HG03378 (cell line): ENCODE results near the gene TAF15.

ENCODE experiments used
- ATAC-seq: cut with Tn5 transposase; IDR thresholded peaks from one replicate; pipeline ENCODE4 v1.9.1; 2021; ENCODE audit warnings: mild to moderate bottlenecking, moderate library complexity; ENCODE audit not compliant: unreplicated experiment

TAF15 gene

GRCh38 chr17:35817196-35817595 is 7.9 kb downstream of the TAF15 start:
- ATAC-seq: no peak

DNA sequence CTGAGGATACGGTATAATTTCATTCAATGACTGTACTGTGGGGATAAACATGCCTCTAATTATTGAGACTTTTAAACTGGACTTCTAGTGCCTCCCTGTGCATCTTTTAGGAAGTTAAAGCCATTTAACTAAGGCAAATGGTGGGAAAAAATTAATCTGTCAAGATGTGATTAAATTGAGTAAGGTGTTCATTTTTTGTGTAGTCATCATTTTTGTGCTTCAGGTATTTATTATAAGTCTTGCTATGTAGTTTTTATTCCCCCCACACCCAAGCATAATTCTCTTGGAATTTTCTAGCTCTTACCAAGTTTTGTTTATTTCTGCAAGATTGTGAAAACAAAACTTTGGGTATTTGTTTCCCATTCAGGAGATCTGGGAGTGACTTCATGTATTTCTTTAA is 10.2 kb downstream of the TAF15 start:
- ATAC-seq: no peak

DNA sequence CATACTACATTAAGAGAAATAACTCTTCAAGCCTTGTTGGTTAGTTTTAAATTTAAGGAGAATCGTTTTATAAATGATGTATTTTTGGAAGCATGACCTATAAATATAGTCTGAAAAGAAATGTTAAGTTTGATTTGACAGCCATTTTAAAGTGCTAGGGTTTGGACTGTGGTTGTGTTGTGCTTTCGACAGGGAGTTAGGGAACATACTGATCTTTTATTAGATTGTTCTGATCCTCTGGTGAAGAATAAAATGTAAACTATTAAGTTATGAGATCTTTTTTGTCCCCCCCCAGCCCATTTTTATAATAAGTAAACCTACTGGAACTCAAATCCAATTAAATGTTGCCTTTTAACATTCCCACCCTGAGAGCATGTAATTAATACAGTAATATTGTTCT is 12.0 kb downstream of the TAF15 start:
- ATAC-seq: no peak

DNA sequence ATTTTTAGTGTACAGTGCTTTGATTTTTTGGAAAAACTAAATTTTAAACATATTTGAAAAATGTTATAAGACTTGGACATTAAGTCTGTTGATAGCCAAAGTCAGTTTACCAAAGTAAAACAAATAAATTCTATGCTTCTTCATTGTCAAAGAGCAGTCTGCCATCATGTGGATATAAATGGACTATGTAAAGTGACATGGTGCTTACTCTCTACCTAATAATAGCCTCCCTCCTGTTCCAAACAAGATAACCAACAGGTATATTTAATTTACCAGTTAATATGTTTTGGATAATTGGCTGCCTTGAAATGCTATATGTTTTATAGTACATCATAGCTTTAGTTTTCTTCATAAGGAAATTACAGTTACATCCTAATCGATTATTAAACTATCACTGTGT is 15.9 kb downstream of the TAF15 start:
- no peak for ATAC-seq

DNA sequence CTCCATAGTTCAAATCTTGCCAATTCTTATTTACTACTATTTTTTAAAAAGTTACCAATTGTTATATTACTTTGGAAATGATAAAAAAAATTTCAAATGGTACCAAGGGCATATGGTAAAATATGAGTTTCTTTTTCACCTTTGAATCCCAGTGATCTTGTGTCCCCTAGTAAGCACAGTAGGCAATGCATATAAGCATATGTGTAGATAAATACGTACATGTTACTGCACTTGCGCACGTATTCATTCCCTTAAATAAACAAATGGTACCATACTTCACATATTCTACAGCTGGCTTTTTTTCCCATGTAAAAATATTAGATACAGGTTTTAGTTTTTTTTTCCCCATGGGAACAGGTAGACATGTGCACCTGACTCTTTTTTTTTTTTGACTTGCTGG is 31.8 kb downstream of the TAF15 start:
- ATAC-seq: no peak

GRCh38 chr17:35841505-35841904 is 32.2 kb downstream of the TAF15 start:
- ATAC-seq: no peak

GRCh38 chr17:35842239-35842638 is 33.0 kb downstream of the TAF15 start:
- no peak for ATAC-seq

DNA sequence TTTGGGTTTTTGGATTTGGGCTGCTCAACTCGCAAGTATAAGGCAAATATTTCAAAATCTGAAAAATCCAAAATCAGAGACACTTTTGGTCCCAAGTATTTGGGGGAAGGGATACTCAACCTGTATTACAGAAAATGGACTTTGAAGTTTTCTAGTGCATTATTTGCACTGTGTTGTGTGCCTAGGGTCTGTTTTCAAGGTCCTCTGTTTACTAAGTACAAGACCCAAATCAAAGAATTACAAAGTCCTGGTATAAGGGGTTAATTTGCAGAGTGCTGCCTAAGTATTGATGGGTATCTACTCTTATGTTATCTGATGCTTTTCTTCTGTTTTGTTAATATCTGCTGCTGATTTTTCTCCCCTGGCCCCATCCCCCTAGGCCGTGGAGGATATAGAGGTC is 34.4 kb downstream of the TAF15 start:
- ATAC-seq: no peak

DNA sequence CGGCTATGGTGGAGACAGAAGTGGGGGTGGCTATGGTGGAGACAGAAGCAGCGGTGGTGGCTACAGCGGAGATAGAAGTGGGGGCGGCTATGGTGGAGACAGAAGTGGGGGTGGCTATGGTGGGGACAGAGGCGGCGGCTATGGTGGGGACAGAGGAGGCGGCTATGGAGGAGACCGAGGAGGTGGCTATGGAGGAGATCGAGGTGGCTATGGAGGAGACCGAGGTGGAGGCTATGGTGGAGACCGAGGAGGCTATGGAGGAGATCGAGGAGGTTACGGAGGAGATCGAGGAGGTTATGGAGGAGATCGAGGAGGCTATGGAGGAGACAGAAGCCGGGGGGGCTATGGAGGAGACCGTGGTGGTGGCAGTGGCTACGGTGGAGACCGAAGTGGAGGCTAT is 35.3 kb downstream of the TAF15 start:
- no peak for ATAC-seq

- no peak for ATAC-seq
Measured at GRCh38 chr17:35846055-35846809, 36.9 kb downstream of the TAF15 start.

DNA sequence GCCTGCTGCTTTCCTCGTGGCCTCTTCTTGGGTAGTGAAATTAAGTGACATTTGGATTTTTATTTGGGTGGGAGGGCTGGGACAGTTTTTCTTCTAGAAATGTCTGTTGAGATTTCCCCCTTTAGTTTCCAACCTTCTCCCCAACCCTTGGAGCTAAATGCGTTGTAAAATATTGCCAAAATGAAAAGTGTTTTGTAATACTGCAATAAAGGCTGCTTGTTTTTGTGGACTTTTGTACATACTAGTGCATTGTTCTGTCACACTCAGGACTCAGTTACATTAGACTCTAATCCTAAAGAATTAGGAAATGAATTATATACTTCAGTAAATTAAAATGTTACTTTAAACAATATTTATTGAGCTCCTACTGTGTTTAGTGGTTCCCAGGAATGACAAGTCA is 37.7 kb downstream of the TAF15 start:
- no peak for ATAC-seq

DNA sequence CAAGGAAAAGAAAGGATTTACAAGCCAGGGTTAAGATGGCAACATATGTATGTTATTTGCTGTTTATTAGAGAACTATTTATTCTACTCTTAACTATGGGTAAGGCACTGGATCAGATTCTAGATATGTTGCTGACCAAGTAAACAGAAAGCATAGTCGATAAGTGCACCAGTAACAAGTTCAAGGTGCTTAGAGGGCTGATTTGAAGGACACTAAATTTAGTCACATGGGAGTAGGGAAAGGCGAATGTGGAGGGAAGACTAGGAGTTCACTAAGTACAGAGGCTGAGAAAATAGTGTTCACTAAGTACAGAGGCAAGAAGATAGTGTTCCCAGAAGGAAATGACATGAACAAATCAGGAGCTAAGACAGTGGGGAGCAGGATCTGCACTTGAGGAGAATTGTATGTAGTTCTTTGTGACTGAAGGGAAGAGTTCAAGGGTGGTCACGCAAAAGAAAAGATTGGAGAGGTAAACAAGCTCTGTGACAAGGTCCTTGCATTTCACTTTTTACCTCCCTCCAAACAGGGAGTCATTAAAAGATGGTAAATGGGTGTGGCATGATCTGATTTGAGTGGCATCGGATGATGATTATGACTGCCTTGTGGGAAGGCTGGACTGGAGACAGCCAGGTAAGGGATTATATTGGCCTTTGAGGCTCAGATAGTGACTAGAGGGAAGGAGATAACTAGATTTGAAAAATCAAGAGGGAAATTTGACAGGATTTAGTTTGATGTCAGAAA is 38.5 kb downstream of the TAF15 start:
- no peak for ATAC-seq

DNA sequence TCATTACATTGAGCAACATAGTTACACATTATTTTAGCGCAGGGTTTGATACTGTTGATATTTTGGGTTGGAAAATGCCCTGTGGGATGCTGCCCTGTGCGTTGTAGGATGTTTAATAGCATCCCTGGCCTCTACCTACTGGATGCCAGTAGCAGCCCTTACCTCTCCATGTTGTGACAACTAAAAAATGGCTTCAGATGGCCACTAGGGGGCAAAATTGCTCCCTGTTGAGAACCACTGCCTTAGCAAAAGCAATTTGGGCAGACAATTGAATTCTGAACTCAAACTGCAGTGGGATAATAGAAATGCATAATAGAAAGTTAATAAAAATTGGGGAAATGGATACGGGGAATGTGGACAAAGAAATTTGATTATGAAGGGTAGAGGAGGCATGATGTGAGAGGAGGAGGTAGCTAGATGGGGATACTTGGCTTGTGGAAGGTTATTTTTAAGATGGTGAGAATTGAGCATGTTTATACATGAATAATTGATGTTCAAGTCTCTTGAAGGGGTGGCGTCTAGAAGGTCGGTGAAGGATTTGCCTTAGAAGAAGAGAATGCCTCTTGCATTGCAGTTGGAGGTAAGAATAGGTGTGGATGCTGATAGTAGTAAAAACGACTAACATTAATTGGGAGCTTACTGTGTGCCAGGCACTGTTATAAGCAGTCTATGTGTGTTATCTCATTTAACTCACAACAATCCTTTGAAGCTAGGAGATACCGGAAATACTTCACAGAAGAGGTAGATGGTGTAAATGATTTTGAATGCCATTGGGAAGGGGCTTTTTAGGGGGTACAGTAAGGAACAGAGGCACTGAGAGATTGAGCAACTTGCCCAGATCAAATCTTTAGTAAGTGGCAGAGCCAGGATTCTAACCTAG is 40.4 kb downstream of the TAF15 start:
- no peak for ATAC-seq

DNA sequence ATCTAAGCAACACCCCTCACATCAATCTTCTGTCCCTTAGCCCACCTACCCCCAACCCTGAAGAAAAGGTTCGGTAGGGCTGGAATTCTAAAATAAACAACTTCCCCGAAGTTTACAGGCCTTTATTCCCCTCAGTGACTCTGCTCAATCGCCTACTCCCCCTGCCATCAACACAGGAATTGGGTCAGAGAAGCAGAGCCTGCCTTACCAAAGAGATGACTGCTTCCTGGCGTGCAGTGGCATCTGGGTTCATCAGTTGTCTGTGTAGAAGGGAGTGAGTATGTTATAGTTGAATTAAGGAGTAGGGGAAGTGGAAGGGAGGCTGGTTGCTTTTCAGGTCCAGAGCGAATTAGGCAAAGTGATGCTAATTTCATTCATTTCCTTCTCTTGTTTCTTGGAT is 46.7 kb downstream of the TAF15 start:
- ATAC-seq: no peak

- no peak for ATAC-seq
Measured at GRCh38 chr17:35856603-35857002, 47.3 kb downstream of the TAF15 start.

DNA sequence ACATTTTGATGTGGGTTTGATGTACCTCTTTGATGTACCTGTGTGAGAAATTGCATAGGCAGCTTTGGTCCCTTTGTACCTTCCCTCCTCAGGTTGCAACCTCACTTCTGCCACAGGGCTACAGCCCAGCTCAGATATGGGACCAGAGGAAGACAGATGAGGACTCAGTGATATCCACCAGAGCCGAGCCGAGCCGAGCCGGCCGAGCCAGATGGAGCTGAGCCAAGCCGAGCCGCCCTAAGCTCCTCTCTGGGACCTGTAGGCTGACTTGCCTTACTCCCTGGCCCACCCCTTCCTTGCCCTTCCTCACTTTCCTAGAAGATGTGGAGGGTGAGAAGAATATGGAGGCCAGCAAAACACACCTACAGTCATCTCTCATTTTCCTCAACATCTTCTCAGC is 55.6 kb downstream of the TAF15 start:
- ATAC-seq: no peak

GRCh38 chr17:35865412-35866340 is 56.4 kb downstream of the TAF15 start:
- ATAC-seq: no peak

- ATAC-seq: no peak
Measured at GRCh38 chr17:35866341-35866950, 57.2 kb downstream of the TAF15 start.

DNA sequence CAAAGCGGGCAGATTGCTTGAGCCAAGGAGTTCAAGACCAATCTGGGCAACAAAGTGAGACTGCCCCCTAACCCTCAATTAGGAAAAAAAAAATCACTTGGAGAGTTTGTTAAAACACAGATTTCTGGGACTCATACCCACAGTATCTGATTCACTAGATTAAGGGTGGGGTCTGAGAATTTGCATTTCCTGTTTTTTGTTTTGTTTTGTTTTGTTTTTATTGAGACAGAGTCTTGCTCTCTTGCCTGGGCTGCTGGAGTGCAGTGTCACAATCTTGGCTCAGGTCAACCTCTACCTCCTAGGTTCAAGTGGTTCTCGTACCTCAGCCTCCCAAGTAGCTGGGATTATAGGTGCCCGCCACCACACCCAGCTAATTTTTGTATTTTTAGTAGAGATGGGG is 58.3 kb downstream of the TAF15 start:
- ATAC-seq: no peak

DNA sequence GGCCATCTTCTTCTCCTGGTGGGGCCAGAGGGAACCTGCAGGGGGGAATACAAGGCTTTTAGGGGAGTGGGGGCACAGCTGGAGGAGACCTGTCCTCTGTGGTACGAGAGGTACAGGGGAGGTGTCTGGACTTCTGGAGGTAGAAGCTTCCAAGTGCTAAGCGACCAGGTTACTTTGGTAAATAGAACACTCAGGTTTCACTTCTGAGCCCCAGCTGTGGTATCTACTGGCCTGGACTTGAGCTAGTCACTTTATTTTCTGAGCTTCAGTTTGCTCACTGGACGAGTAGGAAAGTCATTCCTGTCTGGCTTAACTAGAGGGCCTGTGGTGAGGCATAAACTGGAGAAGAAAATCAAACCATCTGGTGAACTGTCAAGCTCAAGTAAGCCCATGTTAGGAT is 59.5 kb downstream of the TAF15 start, which contains the start of gene HEATR9:
TSS of gene HEATR9 (minus strand) at position 155 of the 400 bp plus-strand sequence. CDS start at position 6, 149 bp downstream.
- ATAC-seq: no peak
